8988T (cell line): ENCODE measurements around the gene CPLX1.
"Not testable (repeated sequence)": the region's sequence is repeated elsewhere in the genome, so short reads cannot be mapped to it uniquely, and the experiment has no call there.

Experiments used
- DNase-seq: peaks from one replicate; pipeline ENCODE4 v3.0.0; 2011

The CPLX1 gene

GRCh38 chr4:772776-773175, 53.2 kb downstream of the CPLX1 start:
- DNase-seq: no peak

- no peak for DNase-seq
Measured at GRCh38 chr4:772118-772517, 53.8 kb downstream of the CPLX1 start.

- DNase-seq: no peak
Measured at GRCh38 chr4:771464-771863, 54.5 kb downstream of the CPLX1 start.

GRCh38 chr4:770022-770421, 55.9 kb downstream of the CPLX1 start:
- no peak for DNase-seq

GRCh38 chr4:769511-769910, 56.4 kb downstream of the CPLX1 start:
- DNase-seq: no peak

GRCh38 chr4:768995-769394, 56.9 kb downstream of the CPLX1 start:
- no peak for DNase-seq

- no peak for DNase-seq
Measured at GRCh38 chr4:768076-768475, 57.9 kb downstream of the CPLX1 start.

GRCh38 chr4:766559-767283, 59.2 kb downstream of the CPLX1 start:
- DNase-seq: no peak

GRCh38 chr4:766152-766515, 59.8 kb downstream of the CPLX1 start:
- DNase-seq: no peak

GRCh38 chr4:764405-765169, 61.3 kb downstream of the CPLX1 start:
- no peak for DNase-seq

GRCh38 chr4:763922-764321, 62.0 kb downstream of the CPLX1 start:
- DNase-seq: no peak

- no peak for DNase-seq
Measured at GRCh38 chr4:763191-763810, 62.6 kb downstream of the CPLX1 start.

GRCh38 chr4:762211-763190, 63.4 kb downstream of the CPLX1 start:
- DNase-seq: no peak

- DNase-seq: no peak
Measured at GRCh38 chr4:761739-762138, 64.2 kb downstream of the CPLX1 start.

GRCh38 chr4:761086-761485, 64.8 kb downstream of the CPLX1 start:
- no peak for DNase-seq

- DNase-seq: no peak
Measured at GRCh38 chr4:760616-761015, 65.3 kb downstream of the CPLX1 start.

GRCh38 chr4:759810-760209, 66.1 kb downstream of the CPLX1 start:
- not testable (repeated sequence) for DNase-seq

GRCh38 chr4:757111-757510, 68.8 kb downstream of the CPLX1 start:
- DNase-seq: no peak

GRCh38 chr4:754221-755120, 71.5 kb downstream of the CPLX1 start:
- no peak for DNase-seq

- DNase-seq: not testable (repeated sequence)
Measured at GRCh38 chr4:753186-753585, 72.7 kb downstream of the CPLX1 start.

GRCh38 chr4:752196-752861, 73.6 kb downstream of the CPLX1 start:
- no peak for DNase-seq
